PFSK-1 (cell line): ENCODE measurements around the gene LDLR. TPM values are rescaled to one million over a fixed set of nuclear protein-coding genes. Genes with fewer than 3 reads are reported as not detected.

Experiments used
- FOXP2 ChIP-seq: optimal IDR thresholded peaks from 2 replicates; pipeline ENCODE3; 2011; ENCODE audit warnings: borderline replicate concordance, control low read depth, inconsistent platforms; ENCODE audit not compliant: insufficient read depth; ENCODE audit errors: extremely low read length, extremely low read depth
- POLR2AphosphoS5 ChIP-seq: IDR thresholded peaks from 2 replicates; pipeline ENCODE4 v1.6.1; 2012; ENCODE audit warnings: low read depth, mild to moderate bottlenecking, control low read depth, low read length, moderate library complexity
- REST ChIP-seq, 2 experiments: IDR thresholded peaks; 2 replicates each; pipeline versions ENCODE4 v1.6.1 to v1.8.0; 2011 to 2012; ENCODE audit warnings: low read depth in 2 of 2, low read length in 2 of 2, control low read depth in 1 of 2, inconsistent platforms in 1 of 2, mild to moderate bottlenecking in 1 of 2, moderate library complexity in 1 of 2; ENCODE audit not compliant: insufficient read depth in 1 of 2
- SIN3A ChIP-seq: IDR thresholded peaks from 2 replicates; pipeline ENCODE4 v1.6.1; 2012; ENCODE audit warnings: mild to moderate bottlenecking, low read length, moderate library complexity, borderline replicate concordance; ENCODE audit not compliant: insufficient read depth
- TAF1 ChIP-seq: IDR thresholded peaks from 2 replicates; pipeline ENCODE4 v1.6.1; 2012; ENCODE audit warnings: low read length, control low read depth, borderline replicate concordance; ENCODE audit not compliant: insufficient read depth
- polyA plus RNA-seq: library from polyadenylated mRNA; unstranded; fragments of >200 nt; gene quantifications from one replicate; pipeline ENCODE4 v1.2.1, GENCODE V29; 2012; ENCODE audit warnings: low read depth, missing spikeins; ENCODE audit not compliant: insufficient read length

Gene LDLR
- 30.6 TPM for polyA plus RNA-seq

- peak; percentile 90; the same call in 1 of the 2 replicates for TF ChIP-seq SIN3A
- TF ChIP-seq TAF1, result peak; percentile 87
- TF ChIP-seq POLR2AphosphoS5, result peak; percentile 96
- peak in 1 of 2 experiments; percentile 56; a peak in 2 of 4 replicates for TF ChIP-seq REST (IDR thresholded peaks at IDR 0.05; ENCODE audit: insufficient read depth in 1 of 2, low read depth in 2 of 2, low read length in 2 of 2)
- TF ChIP-seq FOXP2, result peak; percentile 89
These were observed at the start of gene LDLR for GRCh38 chr19:11089254-11090013. Gene LDLR, plus strand, starts transcription at chr19:11089463. Its CDS starts 86 bp downstream, at chr19:11089549.

DNA sequence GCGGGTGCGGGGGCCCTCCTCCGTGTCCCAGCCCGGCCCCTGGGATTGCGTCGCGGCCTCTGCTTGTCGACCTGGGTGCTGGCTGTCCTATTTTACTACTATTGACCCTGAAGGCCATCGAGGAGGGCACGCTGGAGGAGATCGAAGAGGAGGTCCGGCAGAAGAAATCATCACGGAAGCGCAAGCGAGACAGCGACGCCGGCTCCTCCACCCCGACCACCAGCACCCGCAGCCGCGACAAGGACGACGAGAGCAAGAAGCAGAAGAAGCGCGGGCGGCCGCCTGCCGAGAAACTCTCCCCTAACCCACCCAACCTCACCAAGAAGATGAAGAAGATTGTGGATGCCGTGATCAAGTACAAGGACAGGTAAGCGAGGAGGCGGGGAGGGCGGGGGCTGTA lies 48.1 kb upstream of the LDLR start:
- TF ChIP-seq SIN3A (no peak), REST (IDR thresholded peaks at IDR 0.05; ENCODE audit: insufficient read depth in 1 of 2, low read depth in 2 of 2, low read length in 2 of 2) (no peak), TAF1 (no peak), FOXP2 (no peak)

DNA sequence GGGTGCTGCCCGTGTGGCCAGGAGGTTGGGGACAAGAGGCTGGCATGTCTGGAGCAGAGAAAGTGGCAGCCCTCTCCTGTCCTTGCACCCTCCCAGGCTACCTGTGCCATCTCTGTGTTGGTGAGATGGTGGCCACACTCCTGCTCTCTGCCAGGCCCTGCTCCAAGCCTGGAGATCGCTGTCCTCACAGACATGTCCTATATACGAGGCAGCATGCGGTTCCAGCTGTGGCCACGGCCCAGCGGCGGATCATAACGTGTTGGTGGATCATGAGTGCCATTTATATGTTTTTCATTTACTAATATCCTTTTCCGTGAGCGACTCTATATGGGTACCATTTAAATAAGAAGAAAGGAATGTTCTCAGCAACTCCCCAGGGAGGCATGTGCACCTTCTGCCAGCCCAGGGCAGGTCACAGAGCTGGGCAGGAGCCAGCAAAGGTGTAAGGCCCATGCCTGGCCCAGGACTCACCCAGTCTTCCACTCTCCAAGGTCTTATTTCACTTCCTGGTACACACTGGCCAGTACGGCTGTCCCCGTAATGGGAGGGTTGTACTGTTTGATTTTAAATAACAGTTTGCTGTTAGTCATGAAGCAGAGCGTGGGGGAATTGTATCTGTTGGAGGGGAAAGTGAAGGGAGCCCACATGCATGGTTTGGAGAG lies 47.2 kb upstream of the LDLR start:
- TF ChIP-seq REST (IDR thresholded peaks at IDR 0.05; ENCODE audit: insufficient read depth in 1 of 2, low read depth in 2 of 2, low read length in 2 of 2) (no peak), FOXP2 (no peak), SIN3A (no peak), POLR2AphosphoS5 (no peak), TAF1 (no peak)

GRCh38 chr19:11044431-11044830 lies 44.8 kb upstream of the LDLR start:
- TF ChIP-seq REST (IDR thresholded peaks at IDR 0.05; ENCODE audit: insufficient read depth in 1 of 2, low read depth in 2 of 2, low read length in 2 of 2), result no peak
- no peak for TF ChIP-seq TAF1
- TF ChIP-seq FOXP2, result no peak
- TF ChIP-seq SIN3A, result no peak
- no peak for TF ChIP-seq POLR2AphosphoS5
